ENCODE results near the gene HIVEP1.

- TF ChIP-seq CTCF (IDR thresholded peaks at IDR 0.05) (no peak), POLR2A (IDR thresholded peaks at IDR 0.05) (no peak)
These were observed 178.1 kb downstream of the HIVEP1 start for GRCh38 chr6:12190252-12190651.

All from testis (tissue), 2 donors.